HG03139 (cell line): ENCODE results near the gene NOS2.
"Not testable (repeated sequence)": the region's sequence is repeated elsewhere in the genome, so short reads cannot be mapped to it uniquely, and the experiment has no call there.

Experiments
- ATAC-seq: cut with Tn5 transposase; IDR thresholded peaks from one replicate; pipeline ENCODE4 v1.9.1; 2021; ENCODE audit not compliant: unreplicated experiment

Gene NOS2

DNA sequence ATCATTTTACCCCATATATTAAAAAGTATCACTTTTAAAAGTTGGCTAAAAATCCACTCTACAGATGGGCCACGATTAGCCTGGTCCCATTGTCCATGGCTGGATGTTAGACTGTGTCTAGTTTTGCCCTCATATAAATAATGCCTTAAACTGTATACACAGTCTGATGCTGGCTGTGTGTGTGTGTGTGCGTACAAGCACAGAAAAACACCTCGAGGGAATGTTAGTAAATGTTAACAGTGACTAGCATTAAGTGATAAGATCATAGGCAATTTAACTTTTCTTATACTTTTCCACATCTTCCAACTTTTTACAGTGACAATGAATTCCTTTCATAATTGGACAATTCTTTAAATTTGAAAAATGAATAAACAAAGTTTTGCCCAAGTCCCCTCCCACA lies 8.2 kb downstream of the NOS2 start:
- ATAC-seq = no peak

DNA sequence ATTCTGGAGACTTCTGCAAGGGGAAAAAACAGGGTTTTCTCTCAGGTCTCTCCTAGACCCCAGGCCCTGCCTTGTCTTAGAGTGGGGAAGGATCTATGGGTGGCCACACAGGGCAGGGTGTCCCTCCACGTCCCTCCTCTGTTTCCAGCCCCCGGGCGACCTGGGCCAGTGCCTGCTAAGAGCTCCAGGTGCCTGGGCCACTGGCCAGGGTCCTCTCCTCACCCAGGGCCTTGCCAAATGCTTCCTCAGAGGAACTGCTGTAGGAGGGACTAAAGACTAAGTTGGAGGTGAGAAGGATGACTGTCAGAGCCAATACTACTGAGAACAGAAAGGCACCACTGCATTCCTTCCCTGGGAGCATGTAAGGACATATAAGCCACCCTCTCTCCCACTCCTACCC lies 11.4 kb downstream of the NOS2 start:
- no peak for ATAC-seq

DNA sequence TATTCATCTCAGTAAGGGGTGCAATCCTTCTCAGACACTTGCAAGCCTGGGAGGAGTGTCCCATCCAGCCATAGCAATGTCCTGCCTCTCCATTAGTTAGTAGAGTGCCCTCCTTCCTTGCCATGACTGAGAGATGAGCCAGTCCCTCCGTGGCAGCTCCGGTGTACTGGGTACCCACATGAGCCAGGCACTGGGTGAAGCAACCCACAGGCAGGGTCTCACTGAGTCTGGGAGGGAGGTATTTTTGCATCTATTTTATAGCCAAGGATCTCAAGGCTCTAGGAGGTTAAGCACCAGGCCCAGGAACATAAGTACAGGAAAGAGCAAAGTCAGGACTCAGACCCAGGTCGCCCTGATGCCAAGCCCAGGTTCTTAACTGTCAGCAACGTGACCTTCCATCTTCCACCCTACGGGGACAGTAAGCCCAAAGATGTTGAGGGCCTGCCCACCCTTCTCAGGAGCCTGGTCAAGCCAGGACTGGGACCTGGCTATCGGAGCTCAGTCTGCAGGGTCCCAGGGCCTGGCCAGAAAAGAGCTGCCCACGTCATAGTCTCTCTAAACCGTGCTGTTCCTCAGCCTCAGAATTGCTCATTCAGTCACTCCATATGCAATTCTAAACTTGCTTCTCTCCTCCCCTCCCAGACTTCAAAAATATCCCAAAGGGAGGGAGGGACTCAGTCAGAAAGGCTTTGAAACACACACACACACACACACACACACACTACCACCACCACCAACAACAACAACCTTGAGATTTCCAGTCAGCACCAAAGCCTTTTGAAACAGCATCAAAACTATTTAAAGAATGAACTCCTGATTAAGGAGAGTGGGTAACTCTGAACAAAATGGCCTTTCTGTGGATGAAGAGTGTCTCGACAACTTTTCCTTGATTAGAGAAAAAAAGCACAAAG lies 16.6 kb downstream of the NOS2 start:
- ATAC-seq = no peak

DNA sequence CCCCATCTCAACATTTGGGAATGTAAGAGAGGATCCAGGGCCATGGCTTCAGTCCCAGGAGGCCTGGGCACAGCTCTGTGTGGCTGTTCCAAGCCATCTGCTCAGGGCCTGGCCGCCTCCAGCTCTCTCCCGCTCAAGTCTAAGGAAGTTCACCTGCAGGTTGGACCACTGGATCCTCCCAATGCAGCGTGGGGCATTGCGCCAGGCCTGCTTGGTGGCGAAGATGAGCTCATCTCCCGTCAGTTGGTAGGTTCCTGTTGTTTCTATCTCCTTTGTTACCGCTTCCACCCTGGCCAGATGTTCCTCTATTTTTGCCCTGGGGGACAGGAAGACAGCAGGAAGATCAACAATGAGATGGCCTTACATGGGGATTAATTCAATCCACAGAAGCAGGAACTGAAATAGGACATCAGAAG lies 17.5 kb downstream of the NOS2 start:
- no peak for ATAC-seq

- no peak for ATAC-seq
These were observed 19.4 kb downstream of the NOS2 start for GRCh38 chr17:27780828-27781404.

DNA sequence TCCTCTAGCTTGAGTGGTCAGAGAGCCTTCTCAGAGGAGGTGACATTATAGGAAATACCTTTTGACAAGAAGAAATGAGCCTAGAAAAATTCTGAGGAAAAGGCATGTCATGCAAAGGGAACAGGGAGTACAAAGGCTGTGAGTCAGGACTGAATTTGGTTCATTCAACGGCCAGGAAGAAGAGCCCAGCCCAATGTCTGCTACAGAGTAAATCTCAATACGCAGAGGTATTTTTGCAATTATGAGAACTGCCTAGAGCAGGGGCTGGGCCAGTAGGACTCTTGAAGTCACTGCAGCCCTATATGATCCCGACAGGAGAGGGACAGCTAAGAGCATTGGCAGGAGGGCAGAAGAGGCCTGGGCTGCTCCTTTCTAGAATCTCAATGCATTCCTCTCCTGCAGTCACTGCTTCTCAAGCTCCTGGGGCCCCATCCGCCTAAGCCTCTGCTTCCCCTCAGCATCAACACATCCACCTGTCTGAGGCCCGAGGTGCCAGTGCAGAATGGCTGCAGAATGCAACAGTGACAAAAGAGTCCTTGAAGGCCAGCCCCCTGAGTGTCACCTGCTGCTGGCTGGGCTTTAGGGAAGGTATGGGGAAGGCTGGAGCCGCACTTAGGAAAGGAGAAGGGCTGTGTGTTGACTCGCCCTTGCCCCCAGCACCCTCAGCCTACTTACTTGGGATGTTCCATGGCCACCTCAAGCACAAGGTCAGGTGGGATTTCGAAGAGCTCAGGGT lies 20.1 kb downstream of the NOS2 start:
- ATAC-seq = no peak

DNA sequence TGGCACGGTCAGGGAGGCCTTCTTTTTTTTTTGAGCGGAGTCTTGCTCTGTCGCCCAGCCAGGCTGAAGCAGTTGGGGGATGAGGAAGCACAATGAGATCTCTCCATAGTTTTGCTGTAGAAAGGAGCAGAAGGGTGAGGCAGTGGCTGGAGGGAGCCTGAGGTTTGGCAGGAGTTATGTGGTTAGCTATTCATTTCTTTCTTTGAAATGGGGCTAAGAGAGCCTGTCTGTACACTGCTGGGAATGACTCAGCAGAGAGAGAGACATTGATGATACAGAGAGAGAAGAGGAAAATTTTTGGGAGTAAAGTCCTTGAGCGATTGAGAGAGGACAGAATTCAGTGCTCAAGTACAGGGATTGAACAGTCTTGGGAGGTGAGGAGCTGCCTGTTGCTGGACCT lies 22.1 kb downstream of the NOS2 start:
- ATAC-seq = no peak

- ATAC-seq = no peak
These were observed 23.3 kb downstream of the NOS2 start for GRCh38 chr17:27776882-27777624.

- ATAC-seq = no peak
These were observed 28.7 kb downstream of the NOS2 start for GRCh38 chr17:27771586-27771985.

DNA sequence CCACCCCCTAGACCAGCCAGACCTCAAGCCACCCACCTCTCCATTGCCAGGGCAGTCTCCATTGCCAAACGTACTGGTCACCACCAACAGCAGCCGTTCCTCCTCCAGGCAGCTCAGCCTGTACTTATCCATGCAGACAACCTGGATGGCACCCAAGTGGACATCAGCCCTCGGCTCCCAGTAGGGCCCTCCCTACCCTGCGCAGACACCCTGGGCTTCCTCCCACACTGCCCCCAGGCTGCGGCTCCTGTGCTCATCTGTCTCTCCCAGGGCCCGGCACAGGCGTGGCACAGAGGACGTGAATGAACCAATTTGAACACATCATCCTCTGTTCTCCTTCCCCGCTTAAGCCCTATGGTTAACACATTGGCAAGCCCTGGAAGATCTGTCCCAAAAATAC lies 29.5 kb downstream of the NOS2 start:
- no peak for ATAC-seq

DNA sequence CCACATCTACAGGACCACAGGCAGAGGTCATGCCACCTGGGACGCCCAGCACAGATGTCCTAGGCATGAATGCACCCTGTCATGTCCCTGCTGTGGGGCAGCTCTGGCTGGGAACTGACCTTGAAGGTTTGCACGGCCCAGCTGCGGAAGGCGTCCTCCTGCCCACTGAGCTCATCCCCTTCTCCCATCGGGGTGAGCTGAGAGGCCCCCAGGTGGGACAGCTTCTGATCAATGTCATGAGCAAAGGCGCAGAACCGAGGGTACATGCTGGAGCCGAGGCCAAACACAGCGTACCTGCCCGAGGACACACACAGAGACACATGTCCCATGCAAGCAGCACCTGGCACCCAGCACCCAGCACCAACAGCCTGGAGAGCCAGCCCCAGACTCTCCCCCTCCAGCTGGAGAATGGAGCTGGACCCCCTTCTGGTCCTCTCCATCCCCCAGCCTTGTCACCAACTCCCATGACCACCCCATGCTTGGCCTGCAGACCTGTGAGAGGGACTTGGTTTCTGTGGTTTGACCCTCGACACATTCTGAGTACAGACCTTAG lies 31.4 kb downstream of the NOS2 start:
- ATAC-seq = no peak

- no peak for ATAC-seq
These were observed 33.9 kb downstream of the NOS2 start for GRCh38 chr17:27766438-27766837.

DNA sequence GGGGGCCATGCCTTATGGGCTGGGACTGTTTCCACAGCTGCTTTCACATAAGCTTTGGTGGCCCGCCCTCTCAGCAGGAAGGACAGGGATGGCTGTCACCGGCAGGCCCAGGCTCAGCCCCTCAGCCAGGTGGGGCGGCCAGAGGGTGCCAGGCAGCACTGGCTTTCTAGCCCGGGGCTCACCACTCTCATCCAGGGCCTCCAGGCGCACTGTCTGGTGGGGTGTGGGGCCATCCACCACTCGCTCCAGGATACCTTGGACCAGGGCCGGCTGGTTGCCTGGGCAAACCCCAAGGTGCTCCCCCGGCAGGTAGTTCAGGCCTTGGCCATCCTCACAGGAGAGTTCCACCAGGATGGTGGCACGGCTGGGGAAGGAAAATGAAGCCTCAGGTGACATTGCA lies 35.0 kb downstream of the NOS2 start:
- no peak for ATAC-seq

DNA sequence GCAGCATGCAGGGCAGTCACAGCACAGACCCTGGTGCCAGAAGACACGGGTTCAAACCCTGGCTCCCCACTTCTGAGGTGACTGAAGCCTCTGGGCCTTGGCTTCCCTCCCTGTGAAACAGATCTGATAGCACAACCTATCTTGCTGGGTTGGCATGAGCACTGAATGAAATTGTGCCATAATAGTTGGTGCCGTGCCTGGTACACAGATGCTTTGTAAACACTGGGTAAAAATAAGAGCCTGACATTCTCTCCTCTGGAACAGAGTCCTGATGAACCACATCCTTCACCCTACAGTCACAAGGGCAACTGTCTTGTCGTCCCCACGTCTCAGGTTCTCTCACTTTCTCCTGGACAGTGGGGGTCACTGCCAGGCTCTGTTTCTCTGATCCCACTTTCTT lies 35.7 kb downstream of the NOS2 start:
- no peak for ATAC-seq

- ATAC-seq = no peak
These were observed 37.6 kb downstream of the NOS2 start for GRCh38 chr17:27762527-27763305.

DNA sequence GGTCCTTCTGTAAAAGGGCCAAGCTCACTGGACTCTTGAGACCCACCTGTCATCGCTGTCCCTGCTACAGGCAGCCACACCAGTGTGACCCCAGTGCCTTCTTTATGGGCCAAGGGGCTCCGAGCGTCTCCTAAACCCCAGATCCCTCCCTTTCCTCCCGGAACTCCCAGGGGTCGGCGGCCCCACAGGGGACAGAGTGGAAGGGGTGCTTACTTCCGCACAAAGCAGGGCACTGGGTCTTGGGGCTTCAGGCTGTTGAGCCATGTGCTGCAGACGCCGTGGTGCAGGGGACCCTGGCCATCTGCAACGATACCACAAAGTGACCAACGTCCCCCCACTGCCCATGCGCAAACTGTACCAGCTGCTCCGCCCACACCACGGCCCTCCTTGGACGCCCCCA lies 39.4 kb downstream of the NOS2 start:
- ATAC-seq = not testable (repeated sequence)

- no peak for ATAC-seq
These were observed 40.1 kb downstream of the NOS2 start for GRCh38 chr17:27760069-27760885.

DNA sequence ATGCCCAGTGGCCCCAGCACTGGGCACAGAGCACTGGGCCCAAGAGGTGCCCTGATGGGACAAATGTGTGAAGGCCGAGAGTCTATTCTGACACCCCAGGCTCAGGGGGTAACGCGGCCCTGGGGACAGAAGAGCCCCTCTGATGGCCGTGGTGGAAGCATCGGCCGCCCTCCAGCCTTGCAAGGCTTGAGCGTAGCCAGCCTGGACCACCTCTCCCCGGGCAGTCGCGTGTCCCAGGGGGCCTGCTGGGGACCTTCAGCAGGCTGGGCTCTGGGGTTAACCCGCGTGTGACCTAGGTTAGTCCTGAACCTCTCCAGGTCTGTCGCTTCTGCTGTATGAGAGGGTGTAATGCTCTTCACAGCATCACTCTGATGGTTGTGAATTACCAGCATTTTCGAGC lies 40.8 kb downstream of the NOS2 start:
- no peak for ATAC-seq
